PFSK-1 (cell line): ENCODE results near the gene ADO.

Experiments
- FOXP2 ChIP-seq: optimal IDR thresholded peaks from 2 replicates; pipeline ENCODE3; 2011; ENCODE audit warnings: borderline replicate concordance, control low read depth, inconsistent platforms; ENCODE audit not compliant: insufficient read depth; ENCODE audit errors: extremely low read length, extremely low read depth
- POLR2AphosphoS5 ChIP-seq: IDR thresholded peaks from 2 replicates; pipeline ENCODE4 v1.6.1; 2012; ENCODE audit warnings: low read depth, mild to moderate bottlenecking, control low read depth, low read length, moderate library complexity
- SIN3A ChIP-seq: IDR thresholded peaks from 2 replicates; pipeline ENCODE4 v1.6.1; 2012; ENCODE audit warnings: mild to moderate bottlenecking, low read length, moderate library complexity, borderline replicate concordance; ENCODE audit not compliant: insufficient read depth
- TAF1 ChIP-seq: IDR thresholded peaks from 2 replicates; pipeline ENCODE4 v1.6.1; 2012; ENCODE audit warnings: low read length, control low read depth, borderline replicate concordance; ENCODE audit not compliant: insufficient read depth
- TF ChIP-seq, protein P1 (sequence below), 2 experiments: IDR thresholded peaks; 2 replicates each; pipeline versions ENCODE4 v1.6.1 to v1.8.0; 2011 to 2012; ENCODE audit warnings: low read depth in 2 of 2, low read length in 2 of 2, control low read depth in 1 of 2, inconsistent platforms in 1 of 2, mild to moderate bottlenecking in 1 of 2, moderate library complexity in 1 of 2; ENCODE audit not compliant: insufficient read depth in 1 of 2

The ADO gene

DNA sequence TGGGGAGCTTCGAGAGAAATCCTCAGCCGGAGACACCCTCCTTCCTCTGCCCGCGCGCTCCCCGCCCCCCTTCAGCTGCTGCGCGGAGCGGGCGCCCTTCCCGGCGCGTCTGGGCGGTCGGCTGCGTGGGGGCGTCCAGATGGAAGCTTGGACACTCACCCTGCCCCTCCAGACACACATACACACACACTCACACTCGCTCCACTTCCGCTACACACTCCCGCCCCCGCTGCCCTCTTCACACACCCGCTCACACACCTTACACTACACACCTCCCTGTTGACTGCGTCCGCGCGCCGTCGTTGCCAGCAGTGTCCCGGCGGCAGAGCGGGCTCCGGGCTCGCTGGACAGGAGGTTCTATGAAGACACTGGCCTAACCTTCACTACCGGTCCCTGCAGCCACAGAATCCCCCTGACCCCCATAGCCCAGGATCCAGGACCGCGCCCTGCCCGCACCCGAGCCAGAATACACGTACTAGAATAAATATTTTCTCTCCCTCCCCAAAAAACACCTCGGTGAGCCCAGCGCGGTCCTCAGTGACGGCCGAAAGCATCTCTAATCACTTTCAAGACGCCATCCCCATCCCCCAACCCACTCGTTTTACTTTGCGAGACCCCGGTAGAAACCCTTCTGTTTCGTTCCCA is 12.7 kb downstream of the ADO start:
- TF ChIP-seq TAF1 (no peak), FOXP2 (peak; percentile 22), POLR2AphosphoS5 (no peak), SIN3A (peak; percentile 51; the same call in 1 of the 2 replicates)
- TF ChIP-seq, protein P1, sequence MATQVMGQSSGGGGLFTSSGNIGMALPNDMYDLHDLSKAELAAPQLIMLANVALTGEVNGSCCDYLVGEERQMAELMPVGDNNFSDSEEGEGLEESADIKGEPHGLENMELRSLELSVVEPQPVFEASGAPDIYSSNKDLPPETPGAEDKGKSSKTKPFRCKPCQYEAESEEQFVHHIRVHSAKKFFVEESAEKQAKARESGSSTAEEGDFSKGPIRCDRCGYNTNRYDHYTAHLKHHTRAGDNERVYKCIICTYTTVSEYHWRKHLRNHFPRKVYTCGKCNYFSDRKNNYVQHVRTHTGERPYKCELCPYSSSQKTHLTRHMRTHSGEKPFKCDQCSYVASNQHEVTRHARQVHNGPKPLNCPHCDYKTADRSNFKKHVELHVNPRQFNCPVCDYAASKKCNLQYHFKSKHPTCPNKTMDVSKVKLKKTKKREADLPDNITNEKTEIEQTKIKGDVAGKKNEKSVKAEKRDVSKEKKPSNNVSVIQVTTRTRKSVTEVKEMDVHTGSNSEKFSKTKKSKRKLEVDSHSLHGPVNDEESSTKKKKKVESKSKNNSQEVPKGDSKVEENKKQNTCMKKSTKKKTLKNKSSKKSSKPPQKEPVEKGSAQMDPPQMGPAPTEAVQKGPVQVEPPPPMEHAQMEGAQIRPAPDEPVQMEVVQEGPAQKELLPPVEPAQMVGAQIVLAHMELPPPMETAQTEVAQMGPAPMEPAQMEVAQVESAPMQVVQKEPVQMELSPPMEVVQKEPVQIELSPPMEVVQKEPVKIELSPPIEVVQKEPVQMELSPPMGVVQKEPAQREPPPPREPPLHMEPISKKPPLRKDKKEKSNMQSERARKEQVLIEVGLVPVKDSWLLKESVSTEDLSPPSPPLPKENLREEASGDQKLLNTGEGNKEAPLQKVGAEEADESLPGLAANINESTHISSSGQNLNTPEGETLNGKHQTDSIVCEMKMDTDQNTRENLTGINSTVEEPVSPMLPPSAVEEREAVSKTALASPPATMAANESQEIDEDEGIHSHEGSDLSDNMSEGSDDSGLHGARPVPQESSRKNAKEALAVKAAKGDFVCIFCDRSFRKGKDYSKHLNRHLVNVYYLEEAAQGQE (IDR thresholded peaks at IDR 0.05; ENCODE audit: insufficient read depth in 1 of 2, low read depth in 2 of 2, low read length in 2 of 2), result no peak

- TF ChIP-seq FOXP2 (peak; percentile 84), POLR2AphosphoS5 (no peak)
These were observed 13.4 kb downstream of the ADO start for GRCh38 chr10:62817766-62818425.

GRCh38 chr10:62818426-62819011 is 14.0 kb downstream of the ADO start:
- no peak for TF ChIP-seq FOXP2
- TF ChIP-seq, protein P1 (IDR thresholded peaks at IDR 0.05; ENCODE audit: insufficient read depth in 1 of 2, low read depth in 2 of 2, low read length in 2 of 2), result no peak
- no peak for TF ChIP-seq TAF1
- no peak for TF ChIP-seq POLR2AphosphoS5
- no peak for TF ChIP-seq SIN3A

- TF ChIP-seq FOXP2 (no peak), POLR2AphosphoS5 (no peak), SIN3A (no peak), TAF1 (no peak)
- TF ChIP-seq, protein P1 (IDR thresholded peaks at IDR 0.05; ENCODE audit: insufficient read depth in 1 of 2, low read depth in 2 of 2, low read length in 2 of 2), result no peak
These were observed 14.8 kb downstream of the ADO start for GRCh38 chr10:62819141-62819920.

- TF ChIP-seq FOXP2 (no peak), TAF1 (no peak), POLR2AphosphoS5 (no peak), SIN3A (no peak)
- TF ChIP-seq, protein P1 (IDR thresholded peaks at IDR 0.05; ENCODE audit: insufficient read depth in 1 of 2, low read depth in 2 of 2, low read length in 2 of 2), result no peak
These were observed 16.1 kb downstream of the ADO start for GRCh38 chr10:62820586-62820985.
